Tracheal epithelial cell (primary cell): ENCODE results near the gene YAE1. TPM values are rescaled to one million over a fixed set of nuclear protein-coding genes. Genes with fewer than 3 reads are reported as not detected.

ENCODE experiments used
- total RNA-seq: library from RNA; depleted of rRNA; stranded (reverse); fragments of >200 nt; gene quantifications from 2 replicates; pipeline ENCODE4 v1.2.1, GENCODE V29; 2014

Gene YAE1, protein sequence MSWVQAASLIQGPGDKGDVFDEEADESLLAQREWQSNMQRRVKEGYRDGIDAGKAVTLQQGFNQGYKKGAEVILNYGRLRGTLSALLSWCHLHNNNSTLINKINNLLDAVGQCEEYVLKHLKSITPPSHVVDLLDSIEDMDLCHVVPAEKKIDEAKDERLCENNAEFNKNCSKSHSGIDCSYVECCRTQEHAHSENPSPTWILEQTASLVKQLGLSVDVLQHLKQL
- 17.9 and 22.2 TPM in 2 replicates for total RNA-seq

DNA sequence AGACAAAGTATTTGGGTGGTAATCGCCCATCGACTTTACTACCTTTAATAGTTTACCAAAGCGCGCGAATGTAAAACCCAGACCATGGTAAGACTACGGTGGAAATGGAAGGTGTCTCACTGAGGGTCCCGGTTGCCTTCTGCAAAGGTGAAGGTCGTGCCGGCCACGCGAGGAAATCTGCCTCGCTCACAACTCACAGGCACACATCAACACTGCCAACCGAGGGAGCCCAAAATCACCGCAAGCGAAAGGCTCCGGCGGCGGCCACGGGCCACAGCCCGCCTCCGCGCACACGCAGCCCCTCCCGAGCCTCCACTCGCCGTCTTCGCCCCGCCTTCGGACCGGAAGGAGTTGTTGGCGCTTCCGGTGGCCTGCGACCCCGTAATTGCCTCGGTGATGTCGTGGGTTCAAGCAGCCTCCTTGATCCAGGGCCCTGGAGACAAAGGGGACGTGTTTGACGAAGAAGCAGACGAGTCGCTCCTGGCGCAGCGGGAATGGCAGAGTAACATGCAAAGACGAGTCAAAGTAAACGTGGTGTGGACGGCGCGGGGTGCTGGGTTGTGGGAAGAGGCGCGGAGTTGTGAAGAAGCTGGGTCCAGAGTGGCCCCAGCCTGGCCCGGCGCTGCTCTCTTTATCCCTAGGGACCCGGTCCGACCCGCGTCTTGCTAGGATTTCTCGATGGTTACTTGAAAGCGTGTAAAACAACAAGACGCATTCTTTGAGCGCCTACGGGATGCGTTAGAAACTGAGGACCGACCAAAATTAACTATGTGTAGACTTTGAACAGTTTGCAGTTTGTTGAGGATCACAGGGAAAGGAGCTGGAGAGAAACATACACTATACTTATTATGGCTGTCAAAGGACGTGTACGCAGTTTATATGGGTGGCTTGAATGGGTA is at the start of gene YAE1:
TSS of gene YAE1 (plus strand) at position 382 of the 899 bp plus-strand sequence. CDS start at position 397, 15 bp downstream.

Other genes starting within 250 kb of the YAE1 start
- gene RALA, start 57.2 kb downstream of the YAE1 start, total RNA-seq, result 15.8 and 17.6 TPM in 2 replicates